K562 (cell line): ENCODE measurements around the gene GMPR. TPM values are rescaled to one million over a fixed set of nuclear protein-coding genes. Genes with fewer than 3 reads are reported as not detected.

Source experiments
- ATAC-seq: fragments of 200-7000 bp; cut with Tn5 transposase; 3 replicates; pipeline ENCODE4 v1.9.1; 2020; ENCODE audit warnings: moderate library complexity
- BruUV-seq: library from RNA; stranded (reverse); fragments of 400-500 nt; replicated peaks from 2 replicates; lab custom pipeline; 2021; lab: Mats Ljungman, UMichigan
- CTCF ChIA-PET: fragments of 300-600 bp; formaldehyde crosslinking; extraction: SDS; loops from one replicate; lab custom pipeline; 2021; ENCODE audit warnings: low intra/inter-chr PET ratio; lab: Yijun Ruan, JAX
- POLR2A ChIA-PET: fragments of 300-600, 350-650 bp; sonication (Branson Sonifier 250); formaldehyde crosslinking; extraction: SDS; loops from one replicate; lab custom pipeline; 2021; ENCODE audit warnings: antibody characterized with exemption, inconsistent platforms; lab: Yijun Ruan, JAX
- DNase-seq, 4 experiments: peaks; one replicate each; pipeline versions ENCODE4 v3.0.0 to v3.0.0-alpha.2; 2011 to 2018; ENCODE audit warnings: low spot score in 3 of 4, mixed read lengths in 3 of 4; ENCODE audit errors: extremely low read depth in 1 of 4
- FAIRE-seq: peaks from 2 replicates; lab custom pipeline; 2011; peaks lifted over from hg19 to GRCh38; lab: Jason Lieb, UNC
- H2AFZ ChIP-seq: 2 replicates; pipeline ENCODE4 v1.6.0; 2011; ENCODE audit warnings: low read depth, low read length, control low read depth, inconsistent platforms
- H3K27ac ChIP-seq: fragments of 200-600 bp; 3 replicates; pipeline ENCODE4 v1.8.0; 2011; ENCODE audit warnings: low read depth, mild to moderate bottlenecking, control low read depth, inconsistent platforms, low read length, moderate library complexity, mixed read lengths; ENCODE audit errors: extremely low read depth
- H3K27me3 ChIP-seq, 2 experiments: fragments of 300-600 bp in 1 of 2; 2 replicates in 1 of 2; 3 replicates in 1 of 2; pipeline versions ENCODE4 v1.6.0 to v1.8.0; 2011; ENCODE audit warnings: inconsistent platforms in 2 of 2, low read length in 2 of 2, mild to moderate bottlenecking in 1 of 2, mixed read lengths in 1 of 2, moderate library complexity in 1 of 2; ENCODE audit not compliant: control insufficient read depth in 2 of 2, insufficient read depth in 2 of 2
- H3K36me3 ChIP-seq: fragments of 300-600 bp; 3 replicates; pipeline ENCODE4 v1.8.0; 2011; ENCODE audit warnings: mild to moderate bottlenecking, low read length, inconsistent platforms; ENCODE audit not compliant: control insufficient read depth, insufficient read depth
- H3K4me1 ChIP-seq, 2 experiments: fragments of 200-600 bp in 1 of 2; replicated peaks in 1 of 2; 2 replicates in 1 of 2; 3 replicates in 1 of 2; pipeline versions ENCODE4 v1.5.1 to v1.8.0; 2011; ENCODE audit warnings: inconsistent platforms in 2 of 2, low read length in 2 of 2, mild to moderate bottlenecking in 1 of 2, mixed read lengths in 1 of 2, moderate library complexity in 1 of 2; ENCODE audit not compliant: control insufficient read depth in 2 of 2, insufficient read depth in 2 of 2
- H3K4me2 ChIP-seq: 2 replicates; pipeline ENCODE4 v1.6.1; 2011; ENCODE audit warnings: low read length, control low read depth, inconsistent platforms, mixed read lengths; ENCODE audit not compliant: insufficient read depth
- H3K4me3 ChIP-seq: fragments of 200-600 bp; sonication (generic), shearing (Covaris generic); 2 replicates; pipeline ENCODE4 v1.5.1; 2016; ENCODE audit warnings: control low read depth, inconsistent platforms
- H3K79me2 ChIP-seq: fragments of 200-600 bp; 3 replicates; pipeline ENCODE4 v1.8.0; 2011; ENCODE audit warnings: low read length, inconsistent platforms; ENCODE audit not compliant: control insufficient read depth, insufficient read depth
- H3K9ac ChIP-seq, 2 experiments: 2 replicates each; pipeline versions ENCODE4 v1.6.0 to v1.6.1; 2011; ENCODE audit warnings: low read depth in 2 of 2, low read length in 2 of 2, control low read depth in 1 of 2, inconsistent platforms in 1 of 2, mild to moderate bottlenecking in 1 of 2, mixed read lengths in 1 of 2; ENCODE audit not compliant: insufficient read depth in 1 of 2
- H3K9me1 ChIP-seq: one replicate; pipeline ENCODE4 v1.6.0; 2011; ENCODE audit warnings: inconsistent platforms, mild to moderate bottlenecking, low read length, moderate library complexity; ENCODE audit not compliant: control insufficient read depth, insufficient read depth
- H3K9me3 ChIP-seq: replicated peaks from 2 replicates; pipeline ENCODE4 v1.5.1; 2011; ENCODE audit warnings: low read depth, low read length, inconsistent platforms; ENCODE audit not compliant: control insufficient read depth, insufficient read depth
- H4K20me1 ChIP-seq: replicated peaks from 2 replicates; pipeline ENCODE4 v1.6.1; 2011; ENCODE audit warnings: low read length, inconsistent platforms, mixed read lengths; ENCODE audit not compliant: control insufficient read depth, insufficient read depth
- BRD4 ChIP-seq: fragments of 200-600 bp; sonication (generic); IDR thresholded peaks from 2 replicates; pipeline ENCODE4 v1.6.1; 2017; ENCODE audit warnings: inconsistent platforms
- CBX5 ChIP-seq: IDR thresholded peaks from 2 replicates; pipeline ENCODE4 v1.6.1; 2014; ENCODE audit warnings: low read depth, borderline replicate concordance
- CEBPG ChIP-seq, 3 experiments: fragments of 200-800 bp in 1 of 3; sonication (Bioruptor generic) in 1 of 3; sonication (generic) in 1 of 3; formaldehyde crosslinking in 1 of 3; IDR thresholded peaks in 2 of 3; conservative IDR thresholded peaks in 1 of 3; 2 replicates each; pipeline versions ENCODE4 v1.6.1 to v1.8.0; 2016 to 2022; ENCODE audit warnings: missing compliant biosample characterization in 2 of 3, missing genetic modification characterization in 2 of 3, mild to moderate bottlenecking in 1 of 3, missing genetic modification reagents in 1 of 3
- EHMT2 ChIP-seq: fragments of 450-650 bp; IDR thresholded peaks from 2 replicates; pipeline ENCODE4 v1.6.1; 2018; ENCODE audit warnings: antibody characterized with exemption
- FOS ChIP-seq: IDR thresholded peaks from 3 replicates; pipeline ENCODE4 v1.6.1; 2011; ENCODE audit not compliant: insufficient read length; ENCODE audit errors: extremely low read depth
- MEIS2 ChIP-seq: fragments of 450-650 bp; IDR thresholded peaks from 2 replicates; pipeline ENCODE4 v1.6.1; 2014; ENCODE audit warnings: mild to moderate bottlenecking; ENCODE audit not compliant: partially characterized antibody
- MYC ChIP-seq, 2 experiments: fragments of 250-450 bp in 1 of 2; sonication (Bioruptor Pico) in 1 of 2; IDR thresholded peaks; 2 replicates each; pipeline versions ENCODE4 v1.5.1 to v1.6.1; 2012 to 2021; ENCODE audit warnings: low read depth in 2 of 2, borderline replicate concordance in 1 of 2, improper control_type of control experiment in 1 of 2, low read length in 1 of 2, mild to moderate bottlenecking in 1 of 2, moderate library complexity in 1 of 2
- NCOA4 ChIP-seq: fragments of 450-650 bp; IDR thresholded peaks from 2 replicates; pipeline ENCODE4 v1.6.1; 2018; ENCODE audit warnings: mild to moderate bottlenecking; ENCODE audit not compliant: partially characterized antibody
- NFATC3 ChIP-seq: fragments of 450-650 bp; IDR thresholded peaks from 2 replicates; pipeline ENCODE4 v1.6.1; 2017; ENCODE audit warnings: mild to moderate bottlenecking
- NR2C2 ChIP-seq, 2 experiments: fragments of 200-800 bp in 1 of 2; sonication (Bioruptor generic) in 1 of 2; sonication (generic) in 1 of 2; formaldehyde crosslinking in 1 of 2; IDR thresholded peaks; 2 replicates each; pipeline versions ENCODE4 v1.6.1 to v1.8.0; 2016 to 2022; ENCODE audit warnings: mild to moderate bottlenecking in 1 of 2, missing compliant biosample characterization in 1 of 2, missing genetic modification characterization in 1 of 2, missing genetic modification reagents in 1 of 2
- POLR2AphosphoS2 ChIP-seq: IDR thresholded peaks from 2 replicates; pipeline ENCODE4 v1.6.1; 2012; ENCODE audit warnings: low read length, improper control_type of control experiment
- POLR3G ChIP-seq: IDR thresholded peaks from 2 replicates; pipeline ENCODE4 v1.6.1; 2011; ENCODE audit not compliant: insufficient read length, insufficient replicate concordance; ENCODE audit errors: extremely low read depth
- SMARCE1 ChIP-seq: fragments of 450-650 bp; IDR thresholded peaks from 2 replicates; pipeline ENCODE4 v1.7.1; 2016; ENCODE audit warnings: mild to moderate bottlenecking
- SRSF1 ChIP-seq: fragments of 200-400 bp; formaldehyde crosslinking; IDR thresholded peaks from 2 replicates; pipeline ENCODE4 v1.6.1; 2017; ENCODE audit warnings: mild to moderate bottlenecking, low read depth, low read length, moderate library complexity
- ZNF12 ChIP-seq: sonication (generic); formaldehyde crosslinking; IDR thresholded peaks from 2 replicates; pipeline ENCODE4 v1.4.0; 2020; ENCODE audit warnings: mild to moderate bottlenecking, missing genetic modification reagents
- ZNF232 ChIP-seq: sonication (generic); formaldehyde crosslinking; IDR thresholded peaks from 2 replicates; pipeline ENCODE4 v1.8.0; 2022; ENCODE audit warnings: mild to moderate bottlenecking, missing genetic modification reagents
- WGBS: fragments of 100-300 bp; shearing (Covaris generic); methylation state at CpG from one replicate; pipeline ENCODE4 v1.1.6; 2016; ENCODE audit warnings: low coverage, mixed read lengths; ENCODE audit not compliant: insufficient coverage; ENCODE audit errors: missing lambda C conversion rate; 5-methylcytosine and 5-hydroxymethylcytosine counted together
- in situ Hi-C: fragments of 300-500 bp; cut with MboI; formaldehyde crosslinking; loops from 4 replicates; pipeline ENCODE4 v1.15.0; 2018; ENCODE audit warnings: inconsistent platforms, mixed read lengths
- intact Hi-C: fragments of 100-400 bp; cut with micrococcal nuclease; formaldehyde crosslinking; loops from 2 replicates; pipeline ENCODE4 v1.14.2; 2022
- polyA plus RNA-seq, 8 experiments: library from polyadenylated mRNA; depleted of rRNA in 4 of 8; stranded (reverse) in 5 of 8; unstranded in 3 of 8; fragments of >200 nt; fragmentation: Nextera tagmentation in 2 of 8; fragmentation: Illumina TruSeq in 1 of 8; extraction: Ambion mirVana in 2 of 8; extraction: Trizol in 1 of 8; gene quantifications; 2 replicates each; pipeline versions ENCODE4 v1.2.1 to v1.2.3, GENCODE V29; 2011 to 2014; ENCODE audit warnings: inconsistent platforms in 1 of 8, missing spikeins in 1 of 8
- total RNA-seq, 7 experiments: library from RNA; depleted of rRNA in 6 of 7; stranded (reverse); fragments of >200 nt in 6 of 7; fragmentation: Illumina TruSeq in 2 of 7; extraction: Trizol in 2 of 7; gene quantifications; 2 replicates each; pipeline versions ENCODE4 v1.2.1 to v1.2.3, GENCODE V29; 2011 to 2021; ENCODE audit warnings: low replicate concordance in 1 of 7
- TF ChIP-seq, protein P1 (sequence below): sonication (generic); formaldehyde crosslinking; IDR thresholded peaks from 2 replicates; pipeline ENCODE4 v1.9.0; 2022; ENCODE audit warnings: mild to moderate bottlenecking, missing genetic modification reagents
- TF ChIP-seq, protein P2 (sequence below): fragments of 450-650 bp; formaldehyde crosslinking; IDR thresholded peaks from 2 replicates; pipeline ENCODE4 v1.4.0; 2020; ENCODE audit warnings: mild to moderate bottlenecking, moderate library complexity
- TF ChIP-seq, protein P3 (sequence below): fragments of 450-650 bp; formaldehyde crosslinking; conservative IDR thresholded peaks from 2 replicates; pipeline ENCODE4 v1.4.0; 2022; ENCODE audit warnings: mild to moderate bottlenecking, missing genetic modification characterization

GMPR gene
- total and polyA plus RNA-seq, 9 of the 15 experiments (the other 6 are each of a cell fraction or from before 2014, with no cell fraction given), result 34.6 to 83.7 (median 49.8) TPM

DNA sequence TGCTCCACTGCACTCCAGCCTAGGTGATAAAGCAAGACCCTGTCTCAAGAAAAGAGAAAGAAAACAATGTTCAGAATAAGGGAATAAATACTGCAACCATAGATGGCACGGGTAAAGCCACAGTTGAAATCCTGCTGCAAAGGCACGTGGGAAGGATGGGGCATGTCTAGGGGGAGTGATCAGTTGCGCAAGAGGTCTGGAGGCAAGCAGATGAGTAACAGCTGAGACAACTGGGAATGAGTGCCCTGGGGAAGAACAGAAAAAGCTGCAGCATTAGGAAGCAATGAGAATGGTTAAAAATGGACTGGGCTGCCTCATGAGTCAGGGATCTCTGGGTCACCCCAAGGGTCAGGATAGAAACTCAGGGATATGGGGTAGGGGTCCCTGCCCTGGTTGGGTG lies 96.3 kb downstream of the GMPR start:
- Histone ChIP-seq H3K4me3 (no peak overlapping the region), H3K79me2 (no peaks in the 10 kb centered on the region), H2AFZ (no peak overlapping the region), H3K4me2 (no peak overlapping the region), H3K9me1 (no peaks in the 10 kb centered on the region), H3K9me3 (no peaks in the 10 kb centered on the region), H3K36me3 (no peaks in the 10 kb centered on the region), H3K27me3 (no peaks in the 10 kb centered on the region; a peak in 1 of 5 replicates), H3K4me1 (peaks cover 4 to 18% of the 10 kb centered on the region in 2 experiments; a peak in 4 of 5 replicates), H3K27ac (no peak overlapping the region), H3K9ac (no peak overlapping the region), H4K20me1 (no peaks in the 10 kb centered on the region)
- in situ Hi-C loops (loop anchor here (5.0 kb wide), 2 partner anchors 68 to 433 kb away; no protein-coding TSS in a partner anchor), intact Hi-C loops (loop anchor here (5.0 kb wide), 4 partner anchors 163 to 753 kb away; partner anchors contain the start of gene ATXN1)
- WGBS, result 26% methylated on average over 3 of the region's 3 CpGs
- no peak for ATAC-seq
- no peak for DNase-seq
- POLR2A ChIA-PET, result interaction anchor here (1.1 kb wide), 1 partner anchor 94 kb away, joined by 3 read pairs; no protein-coding TSS in a partner anchor
- no TSS peak for BruUV-seq
- CTCF ChIA-PET, result no interaction called here
- FAIRE-seq, result no peak
- TF ChIP-seq ZNF12 (CRISPR knock-in tag), result no peak
- peak; percentile 92 for TF ChIP-seq CEBPG (CRISPR knock-in tag; IDR thresholded peaks at IDR 0.05)
- peak; percentile 98 to 99 for TF ChIP-seq CEBPG (tag; conservative IDR thresholded peaks at IDR 0.05 in 1 of 2, IDR thresholded peaks at IDR 0.05 in 1 of 2)
- no peak for TF ChIP-seq ZNF232
- no peak for TF ChIP-seq FOS
- TF ChIP-seq NR2C2 (CRISPR knock-in tag; IDR thresholded peaks at IDR 0.05), result no peak
- 0 out of 2 replicates have a peak, but pooled peaks have one; percentile 16 for TF ChIP-seq NR2C2 (tag; IDR thresholded peaks at IDR 0.05)
- TF ChIP-seq MEIS2, result no peak
- TF ChIP-seq, protein P1, sequence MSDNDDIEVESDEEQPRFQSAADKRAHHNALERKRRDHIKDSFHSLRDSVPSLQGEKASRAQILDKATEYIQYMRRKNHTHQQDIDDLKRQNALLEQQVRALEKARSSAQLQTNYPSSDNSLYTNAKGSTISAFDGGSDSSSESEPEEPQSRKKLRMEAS (CRISPR knock-in tag), result no peak
- TF ChIP-seq SMARCE1, result peak; percentile 16; the same call in 1 of the 2 replicates
- no peak for TF ChIP-seq CBX5
- TF ChIP-seq, protein P2, sequence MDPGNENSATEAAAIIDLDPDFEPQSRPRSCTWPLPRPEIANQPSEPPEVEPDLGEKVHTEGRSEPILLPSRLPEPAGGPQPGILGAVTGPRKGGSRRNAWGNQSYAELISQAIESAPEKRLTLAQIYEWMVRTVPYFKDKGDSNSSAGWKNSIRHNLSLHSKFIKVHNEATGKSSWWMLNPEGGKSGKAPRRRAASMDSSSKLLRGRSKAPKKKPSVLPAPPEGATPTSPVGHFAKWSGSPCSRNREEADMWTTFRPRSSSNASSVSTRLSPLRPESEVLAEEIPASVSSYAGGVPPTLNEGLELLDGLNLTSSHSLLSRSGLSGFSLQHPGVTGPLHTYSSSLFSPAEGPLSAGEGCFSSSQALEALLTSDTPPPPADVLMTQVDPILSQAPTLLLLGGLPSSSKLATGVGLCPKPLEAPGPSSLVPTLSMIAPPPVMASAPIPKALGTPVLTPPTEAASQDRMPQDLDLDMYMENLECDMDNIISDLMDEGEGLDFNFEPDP (CRISPR knock-in tag), result no peak
- no peak for TF ChIP-seq SRSF1
- TF ChIP-seq NCOA4, result no peak
- no peak for TF ChIP-seq POLR2AphosphoS2
- TF ChIP-seq, protein P3, sequence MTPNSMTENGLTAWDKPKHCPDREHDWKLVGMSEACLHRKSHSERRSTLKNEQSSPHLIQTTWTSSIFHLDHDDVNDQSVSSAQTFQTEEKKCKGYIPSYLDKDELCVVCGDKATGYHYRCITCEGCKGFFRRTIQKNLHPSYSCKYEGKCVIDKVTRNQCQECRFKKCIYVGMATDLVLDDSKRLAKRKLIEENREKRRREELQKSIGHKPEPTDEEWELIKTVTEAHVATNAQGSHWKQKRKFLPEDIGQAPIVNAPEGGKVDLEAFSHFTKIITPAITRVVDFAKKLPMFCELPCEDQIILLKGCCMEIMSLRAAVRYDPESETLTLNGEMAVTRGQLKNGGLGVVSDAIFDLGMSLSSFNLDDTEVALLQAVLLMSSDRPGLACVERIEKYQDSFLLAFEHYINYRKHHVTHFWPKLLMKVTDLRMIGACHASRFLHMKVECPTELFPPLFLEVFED (CRISPR knock-in tag), result no peak
- no peak for TF ChIP-seq BRD4
- peak; percentile 41; the same call in 1 of the 2 replicates for TF ChIP-seq MYC (IDR thresholded peaks at IDR 0.05; ENCODE audit: low read depth, low read length)
- TF ChIP-seq MYC (CRISPR knock-in tag; IDR thresholded peaks at IDR 0.05; ENCODE audit: borderline replicate concordance, low read depth), result no peak
- TF ChIP-seq POLR3G, result no peak
- TF ChIP-seq NFATC3, result no peak
- TF ChIP-seq EHMT2, result peak; percentile 33; the same call in 1 of the 2 replicates
